ENCODE data around the gene SHC3.

SHC3 gene

DNA sequence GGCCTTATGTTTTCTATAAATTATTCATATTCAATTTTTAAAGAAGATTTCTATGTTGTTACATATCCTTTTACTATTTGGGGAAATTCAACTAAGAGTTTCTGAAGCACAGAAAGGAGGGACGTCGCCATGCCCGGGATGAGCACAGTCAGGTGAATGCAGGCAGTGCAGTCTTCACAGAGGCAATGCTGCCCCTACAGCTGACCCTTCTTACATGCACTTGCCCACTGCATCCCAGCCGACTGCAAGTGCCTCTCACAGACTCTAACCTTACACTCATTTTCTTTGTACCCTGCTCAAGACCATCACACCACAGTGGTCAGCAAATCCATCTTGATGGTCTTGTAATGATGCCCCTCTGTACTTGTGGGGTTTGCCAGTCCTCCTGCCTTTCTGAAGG is 73.8 kb downstream of the SHC3 start:
- no peak for DNase-seq

DNA sequence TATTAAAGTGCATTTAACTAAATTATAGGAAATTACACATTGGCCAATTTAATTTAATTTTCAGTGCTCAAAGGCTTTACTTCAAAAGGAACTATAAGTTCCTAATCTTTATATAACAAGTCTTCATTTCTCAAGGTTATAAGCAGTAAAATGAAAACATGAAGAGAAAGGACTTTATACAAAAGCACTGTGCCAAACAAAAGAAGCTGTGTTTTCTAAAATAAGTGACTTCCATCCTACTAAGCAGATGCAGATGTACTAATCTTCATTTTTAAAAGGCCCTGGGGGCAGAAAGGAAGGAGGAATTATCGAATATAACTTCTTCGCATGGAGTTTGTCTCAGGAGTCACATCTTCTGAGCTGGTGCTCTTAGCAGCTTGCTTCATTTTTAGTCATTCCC is 81.4 kb downstream of the SHC3 start:
- no peak for DNase-seq

DNA sequence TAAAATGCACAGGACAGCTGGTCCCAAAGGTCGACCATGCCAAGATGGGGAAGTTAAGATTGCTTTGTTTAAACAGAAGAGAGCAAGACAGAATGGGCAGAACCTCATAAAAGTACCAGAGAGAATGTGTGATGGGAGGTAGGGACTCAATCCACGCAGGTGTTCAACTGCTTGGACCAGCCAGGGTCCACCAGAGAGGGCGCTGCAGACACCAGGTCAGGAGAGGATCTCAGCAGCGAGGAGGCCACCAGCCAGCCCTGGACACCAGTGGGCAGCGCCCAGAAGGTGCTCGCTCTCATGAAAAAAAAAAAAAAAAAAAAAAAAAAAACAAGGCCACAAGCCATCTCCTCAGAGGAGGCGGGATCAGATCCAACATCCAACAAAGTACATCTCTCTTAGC is 81.8 kb downstream of the SHC3 start:
- no peak for DNase-seq

DNA sequence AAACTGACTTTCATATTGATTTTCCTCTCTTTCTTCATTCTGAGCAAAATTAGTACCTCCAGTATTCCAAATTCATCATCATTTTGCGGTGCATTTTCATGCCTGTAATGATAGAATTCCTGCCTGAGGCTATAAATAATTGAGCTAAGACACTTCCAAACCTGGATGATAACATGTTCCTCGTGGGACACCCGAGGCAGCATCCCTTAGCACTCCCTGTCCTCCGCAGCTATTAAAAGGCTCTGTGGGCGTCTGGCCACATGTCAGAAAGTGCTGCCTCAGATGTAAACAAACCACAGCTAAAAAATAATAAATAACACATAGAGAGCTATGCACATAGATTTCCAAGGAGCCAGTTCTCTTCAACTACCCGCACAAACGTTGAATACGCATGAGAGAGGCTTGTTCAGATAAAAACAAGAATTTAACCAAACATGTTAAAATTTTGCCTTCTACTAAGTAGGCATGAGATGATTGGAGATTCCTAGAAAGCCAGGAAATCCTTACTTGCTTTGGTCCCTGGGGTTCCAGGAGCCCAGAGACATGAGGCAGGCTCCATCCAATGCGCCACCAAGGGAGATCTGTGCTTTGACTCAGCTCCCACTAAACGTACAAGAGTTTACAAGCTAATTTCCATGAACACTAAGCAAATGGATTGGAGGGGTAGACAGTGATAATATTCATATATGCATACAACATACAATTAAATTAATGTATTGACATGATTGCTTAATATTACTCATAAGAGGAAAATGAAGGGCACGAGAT is 82.7 kb downstream of the SHC3 start:
- no peak for DNase-seq

DNA sequence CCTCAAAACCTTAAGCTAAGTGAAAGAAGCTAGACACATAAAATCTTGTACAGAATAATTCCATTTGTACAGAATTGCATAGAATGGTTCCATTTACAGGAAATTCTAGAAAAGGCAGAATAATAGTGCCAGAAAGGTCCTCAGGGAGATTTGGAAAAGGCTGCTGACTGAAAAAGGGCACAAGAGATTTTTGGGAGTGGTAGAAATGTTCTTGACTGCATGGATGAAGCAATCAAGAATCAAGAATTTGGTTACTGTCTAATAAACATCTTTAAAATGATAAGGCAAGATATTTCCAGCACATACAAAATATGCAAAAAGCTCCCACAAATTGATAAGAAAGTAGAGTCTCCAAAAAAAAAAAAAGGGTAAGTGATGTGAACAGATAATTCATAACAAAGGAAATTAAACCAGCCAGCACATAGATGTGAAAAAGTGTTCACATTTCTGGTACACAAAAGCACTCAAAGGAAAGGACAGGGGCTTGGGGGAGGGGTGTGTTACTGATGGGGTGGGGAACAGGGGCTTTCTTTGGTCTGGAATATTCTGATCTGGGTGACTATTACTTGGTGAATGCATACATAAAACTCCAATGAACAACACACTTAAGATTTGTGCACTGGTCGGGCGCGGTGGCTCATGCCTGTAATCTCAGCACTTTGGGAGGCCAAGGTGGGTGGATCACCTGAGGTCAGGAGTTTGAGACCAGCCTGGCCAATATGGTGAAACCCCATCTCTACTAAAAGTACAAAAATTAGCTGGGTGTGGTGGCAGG is 85.2 kb downstream of the SHC3 start:
- DNase-seq, result no peak

DNA sequence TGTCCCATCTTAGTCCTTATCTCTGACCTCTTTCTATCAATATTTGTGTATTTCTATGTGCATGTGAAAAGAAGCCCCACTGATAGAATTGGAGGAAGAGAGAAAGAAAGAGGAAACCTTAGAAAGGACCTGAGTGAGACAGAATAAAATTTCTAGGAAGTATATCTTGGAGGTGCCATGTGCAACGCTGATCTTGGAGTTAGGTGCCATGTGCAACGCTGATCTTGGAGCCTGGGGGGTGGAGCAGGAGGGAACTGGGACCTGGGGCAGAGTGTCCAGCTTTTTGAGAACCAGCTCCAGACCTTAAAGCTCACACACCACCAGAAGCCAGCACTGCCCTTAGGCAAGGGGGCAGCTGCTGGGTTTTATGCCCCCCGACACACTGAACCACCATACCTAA is 89.4 kb downstream of the SHC3 start:
- no peak for DNase-seq

DNA sequence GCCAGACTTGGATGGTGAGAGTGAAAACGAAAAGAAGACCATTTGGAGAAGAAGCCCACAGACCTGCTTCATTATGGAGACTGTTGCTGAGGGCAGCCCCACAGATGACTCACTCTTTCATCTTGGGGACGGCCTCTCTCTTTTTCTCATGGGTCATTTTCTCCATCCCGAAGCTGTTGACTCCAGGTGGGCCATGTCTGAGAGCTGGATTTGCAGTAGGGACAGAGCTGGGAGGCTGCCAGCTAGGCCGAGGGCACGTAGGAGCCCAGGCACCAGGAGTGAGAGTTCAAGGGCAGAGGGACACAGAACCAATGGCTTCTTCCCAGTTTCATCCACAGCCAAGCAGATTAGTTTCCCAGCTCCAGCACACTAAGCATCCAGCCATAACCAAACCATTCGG is 95.0 kb downstream of the SHC3 start:
- no peak for DNase-seq

DNA sequence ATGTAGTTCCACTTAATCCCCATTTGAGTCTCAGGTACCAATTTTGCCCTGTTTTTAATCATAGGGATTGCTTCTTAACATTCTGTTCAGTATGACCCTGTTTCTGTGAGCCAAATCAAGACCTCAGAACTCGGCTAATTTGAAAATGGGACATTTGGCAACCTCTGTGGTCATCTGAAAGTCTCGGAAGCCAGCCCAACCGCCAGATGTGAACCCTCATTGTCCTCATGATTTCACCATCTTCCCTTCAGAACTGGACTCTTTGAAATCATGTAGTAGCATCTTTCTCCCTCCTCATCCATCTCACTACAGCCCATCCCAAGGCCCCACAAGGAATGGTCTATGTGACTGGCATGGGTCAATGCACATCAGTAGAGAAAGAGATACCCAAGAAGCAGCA is 98.4 kb downstream of the SHC3 start:
- no peak for DNase-seq

DNA sequence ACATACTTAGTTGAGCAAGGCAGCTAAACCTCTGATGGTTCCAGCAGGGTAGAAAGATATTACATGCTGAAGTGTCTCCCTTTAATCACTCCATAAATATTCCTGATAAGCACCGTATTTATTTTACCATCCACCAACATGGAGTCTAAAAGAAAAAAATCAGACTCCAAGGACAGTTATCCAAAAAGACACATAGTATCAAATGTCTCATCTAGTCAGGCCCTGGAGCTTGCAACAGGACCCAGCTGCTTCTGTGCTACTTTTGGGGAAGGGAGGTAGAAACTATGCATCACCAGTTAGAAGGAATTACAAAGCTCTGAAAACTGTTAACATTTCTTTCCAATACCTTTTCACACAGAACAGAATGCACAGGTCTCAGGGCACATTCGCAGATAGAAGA is 99.2 kb downstream of the SHC3 start:
- DNase-seq, result no peak

DNA sequence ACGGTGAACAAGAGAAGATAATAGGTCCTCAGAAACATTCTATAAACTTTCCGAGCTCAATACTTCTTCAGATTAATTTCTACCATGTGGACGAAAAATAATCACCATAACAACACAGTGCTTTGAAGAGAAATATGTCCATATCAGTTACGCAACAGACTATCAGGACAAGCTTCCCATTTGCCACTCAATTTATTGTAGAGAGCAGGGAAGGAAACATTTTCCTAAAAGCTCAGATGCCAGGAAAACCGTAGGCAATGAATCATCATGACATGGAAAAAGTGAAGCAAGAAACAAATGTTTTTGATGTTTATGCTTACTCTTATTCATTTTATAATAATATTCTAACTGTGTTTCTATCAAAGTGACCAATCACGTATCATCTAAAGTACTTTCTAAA is 99.8 kb downstream of the SHC3 start:
- DNase-seq, result no peak

DNA sequence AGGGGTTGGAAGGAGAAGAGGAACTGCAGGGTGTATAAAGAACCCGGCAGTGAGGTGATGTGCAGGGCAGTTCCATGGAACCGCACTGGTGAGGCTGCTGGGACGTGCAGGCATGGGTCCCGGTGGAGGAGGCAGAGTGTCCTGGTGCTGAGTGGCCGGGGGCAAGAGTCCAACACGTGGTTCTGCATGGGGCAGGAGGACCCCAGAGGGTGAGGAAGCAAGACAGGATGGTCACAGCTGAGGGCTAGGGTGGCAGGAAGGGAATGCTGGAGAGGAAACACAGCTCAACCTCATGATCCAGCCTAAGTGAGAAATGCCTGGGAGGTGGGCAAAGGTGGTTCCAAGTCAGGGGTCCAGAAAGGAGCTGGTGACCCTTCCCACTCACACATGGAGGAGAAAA is 100.2 kb downstream of the SHC3 start:
- DNase-seq, result no peak

DNA sequence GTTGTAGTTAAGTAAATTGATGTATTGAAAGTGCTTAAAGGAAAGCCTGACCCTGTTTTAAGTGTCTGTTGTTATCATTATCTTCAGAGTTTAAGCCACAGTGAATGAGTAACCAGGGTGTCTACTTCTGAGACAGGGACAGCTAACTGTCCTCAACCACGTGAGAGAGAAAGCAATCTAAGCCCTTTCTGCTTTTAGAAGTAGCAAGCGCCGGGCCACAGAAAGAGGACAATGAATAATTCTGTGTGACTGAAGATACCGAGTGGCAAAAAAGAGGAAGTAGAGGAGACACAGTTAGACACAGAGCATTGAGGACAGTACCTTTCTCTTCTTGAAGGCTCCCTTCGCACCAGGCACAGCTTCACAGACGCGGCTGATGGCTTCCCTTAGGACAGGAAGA is 101.1 kb downstream of the SHC3 start:
- DNase-seq, result no peak

DNA sequence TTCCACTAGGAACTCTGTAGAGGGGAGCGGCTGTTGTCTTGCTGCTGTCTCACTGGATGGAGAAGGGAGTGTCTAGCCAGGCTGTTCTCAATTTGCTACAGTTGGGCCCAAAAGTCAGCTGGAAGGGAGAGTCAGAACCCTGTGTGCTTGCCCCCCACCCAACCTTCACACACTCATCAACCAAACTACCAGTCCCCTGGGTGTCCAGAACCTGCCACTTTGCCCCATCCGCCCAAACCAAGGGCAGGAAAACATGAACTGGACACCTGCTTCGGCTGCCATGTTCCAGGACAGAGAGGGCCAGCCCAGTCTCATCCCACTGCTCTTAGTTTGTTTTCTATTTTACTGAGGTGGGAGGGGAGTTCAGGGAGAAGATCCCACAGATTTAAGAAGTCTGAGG is 105.2 kb downstream of the SHC3 start:
- no peak for DNase-seq

DNA sequence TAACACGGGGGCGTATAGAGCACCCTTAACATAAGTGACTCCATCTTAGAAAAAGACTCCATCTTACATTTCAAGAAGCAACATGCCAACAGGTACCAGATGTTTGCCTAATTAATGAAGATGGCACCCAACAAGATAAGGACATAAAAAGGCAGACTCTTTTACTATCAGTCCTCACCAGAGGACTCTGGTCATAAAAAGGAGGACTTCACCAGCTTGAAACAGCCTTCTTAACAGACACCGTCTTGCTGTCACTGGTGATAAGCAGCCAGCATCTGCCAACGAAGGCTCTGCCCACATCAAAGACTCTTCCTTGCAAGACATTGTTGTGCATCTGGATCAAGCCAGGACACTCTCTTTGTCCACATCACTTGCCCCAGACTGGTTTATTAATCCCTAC is 107.0 kb downstream of the SHC3 start:
- no peak for DNase-seq

DNA sequence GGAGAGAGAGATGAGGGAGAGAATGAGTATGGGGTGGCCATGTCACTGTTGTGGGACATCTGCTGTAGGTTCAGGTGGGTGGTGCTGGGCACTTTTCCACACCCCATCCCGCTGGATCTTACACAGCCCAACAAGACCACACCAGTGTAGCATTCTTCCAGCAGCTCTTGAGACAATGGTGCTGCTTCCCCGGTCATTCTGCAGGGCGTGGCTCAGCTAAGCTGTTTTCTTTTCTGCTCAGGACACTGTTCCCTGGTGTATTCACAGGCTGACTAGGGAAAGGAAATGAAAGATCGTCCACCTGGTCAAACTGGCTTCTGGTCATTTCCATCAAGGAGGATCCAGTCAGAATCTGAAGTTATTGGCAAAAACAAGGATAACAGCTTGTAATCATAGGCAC is 111.8 kb downstream of the SHC3 start:
- DNase-seq, result no peak

DNA sequence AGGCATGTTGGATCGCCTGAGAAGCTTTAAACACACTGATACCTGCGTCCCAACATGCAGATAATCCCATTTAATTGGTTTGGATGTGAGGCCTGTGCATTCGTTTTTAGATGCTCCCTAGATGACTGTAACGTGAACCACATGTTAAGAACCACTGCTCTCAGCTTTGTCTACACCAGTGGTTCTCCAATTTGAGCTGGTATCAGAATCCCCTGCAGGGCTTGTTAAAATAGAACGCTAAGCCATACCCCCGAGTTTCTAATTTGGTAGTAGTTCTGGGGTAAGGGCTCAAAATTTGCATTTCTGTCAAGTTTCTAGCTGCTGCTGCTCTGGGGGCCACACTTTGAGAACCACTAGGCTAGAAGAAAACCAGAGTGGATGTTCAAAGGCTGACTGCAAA is 112.7 kb downstream of the SHC3 start:
- no peak for DNase-seq

DNA sequence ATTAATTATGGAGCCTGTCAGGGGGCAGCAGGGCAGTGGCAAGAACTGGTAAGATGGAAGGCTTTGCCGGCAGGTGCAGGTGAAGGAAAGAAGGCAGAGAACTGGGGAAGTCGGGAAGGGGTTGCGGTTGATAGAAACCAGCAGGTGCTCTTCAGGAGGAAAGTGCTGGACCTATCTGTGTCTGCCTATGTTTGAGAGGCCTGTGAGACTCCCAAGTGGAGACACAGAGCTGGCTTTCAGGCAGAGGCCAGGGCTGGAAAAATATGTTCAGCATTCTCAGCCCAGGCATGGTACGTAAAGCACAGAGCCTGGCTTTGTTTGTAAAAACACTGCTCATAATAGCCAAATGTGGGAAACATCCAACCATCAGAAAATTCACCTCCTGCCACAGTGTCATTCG is 117.8 kb downstream of the SHC3 start:
- DNase-seq, result no peak

DNA sequence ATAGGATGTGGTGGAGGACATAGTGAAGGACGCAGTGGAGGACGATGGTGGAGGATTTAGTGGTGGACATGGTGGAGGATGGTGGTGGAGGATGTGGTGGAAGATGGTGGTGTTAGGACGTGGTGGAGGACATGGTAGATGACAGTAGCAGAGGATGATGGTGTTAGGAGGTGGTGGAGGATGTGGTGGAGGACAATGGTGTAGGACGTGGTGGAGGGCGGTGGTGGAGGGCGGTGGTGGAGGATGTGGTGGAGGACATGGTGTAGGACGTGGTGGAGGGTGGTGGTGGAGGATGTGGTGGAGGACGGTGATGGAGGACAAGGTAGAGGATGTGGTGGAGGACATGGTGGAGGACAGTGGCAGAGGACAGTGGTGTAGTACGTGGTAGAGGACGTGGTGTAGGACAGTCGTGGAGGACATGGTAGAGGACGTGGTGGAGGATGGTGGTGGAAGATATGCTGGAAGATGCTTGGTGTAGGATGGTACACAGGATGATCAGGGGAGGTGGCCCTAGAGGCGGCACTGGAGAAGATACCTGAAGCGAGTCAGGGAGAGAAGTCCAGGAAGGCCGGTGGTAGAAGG is 118.6 kb downstream of the SHC3 start:
- DNase-seq, result no peak

DNA sequence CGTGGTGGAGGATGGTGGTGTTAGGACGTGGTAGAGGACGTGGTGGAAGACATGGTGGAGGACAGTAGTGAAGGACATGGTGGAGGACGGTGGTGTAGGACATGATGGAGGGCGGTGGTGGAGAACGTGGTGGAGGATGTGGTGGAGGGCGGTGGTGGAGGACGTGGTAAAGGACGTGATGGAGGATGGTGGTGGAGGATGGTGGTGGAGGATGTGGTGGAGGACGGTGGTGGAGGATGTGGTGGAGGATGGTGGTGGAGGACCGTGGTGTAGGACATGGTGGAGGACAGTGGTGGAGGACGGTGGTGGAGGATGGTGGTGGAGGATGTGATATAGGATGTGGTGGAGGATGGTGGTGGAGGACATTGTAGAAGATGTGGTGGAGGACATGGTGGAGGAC is 119.7 kb downstream of the SHC3 start:
- DNase-seq, result no peak

DNA sequence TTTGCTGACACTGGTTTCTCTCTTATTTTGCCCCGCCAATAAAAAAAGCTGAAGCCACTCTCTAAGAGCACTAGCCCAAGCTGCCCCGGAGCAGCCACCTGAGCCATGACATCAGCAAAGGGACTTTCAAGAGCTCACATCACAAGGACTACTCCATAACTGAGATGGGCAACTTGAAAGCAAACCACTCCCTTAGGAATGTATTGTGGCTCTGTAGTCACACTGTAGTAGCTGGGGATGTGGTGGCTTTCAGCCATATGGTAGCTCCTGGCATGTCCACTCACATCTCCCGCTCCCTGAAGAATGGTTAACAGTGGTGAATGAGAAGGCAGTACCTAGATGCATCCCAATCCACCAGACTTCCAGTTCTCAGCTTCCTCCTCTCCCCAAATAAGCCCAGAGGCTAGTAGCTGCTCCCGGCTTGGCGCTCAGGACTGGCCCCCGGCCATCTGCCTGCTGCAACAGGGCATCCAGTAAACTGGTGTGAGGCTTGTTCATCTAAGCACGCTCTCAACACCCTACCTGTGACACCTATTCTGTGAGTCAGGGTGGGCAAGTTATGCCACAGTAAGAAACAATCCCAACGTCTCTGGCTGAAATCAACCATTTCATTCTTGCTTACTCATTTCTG is 123.6 kb downstream of the SHC3 start:
- no peak for DNase-seq

DNA sequence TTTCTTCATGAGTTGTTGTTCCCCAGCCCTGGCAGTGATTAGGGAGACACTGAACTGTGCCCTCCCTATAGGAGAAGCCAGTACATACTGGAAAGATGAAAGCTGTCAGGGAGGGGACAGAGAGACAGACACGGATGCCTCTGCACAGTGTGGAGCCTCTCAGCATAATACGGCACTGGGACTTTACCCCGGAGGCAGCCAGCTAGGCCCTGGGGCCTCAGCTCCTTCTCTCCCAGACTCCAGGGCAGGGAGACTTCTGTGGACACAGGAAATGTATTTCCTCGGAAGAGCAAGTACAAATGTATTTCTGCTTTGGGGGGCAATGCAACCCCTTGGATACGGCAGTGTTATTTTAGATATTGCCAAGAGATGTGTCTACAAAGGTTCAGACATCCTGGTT is 125.3 kb downstream of the SHC3 start:
- no peak for DNase-seq

DNA sequence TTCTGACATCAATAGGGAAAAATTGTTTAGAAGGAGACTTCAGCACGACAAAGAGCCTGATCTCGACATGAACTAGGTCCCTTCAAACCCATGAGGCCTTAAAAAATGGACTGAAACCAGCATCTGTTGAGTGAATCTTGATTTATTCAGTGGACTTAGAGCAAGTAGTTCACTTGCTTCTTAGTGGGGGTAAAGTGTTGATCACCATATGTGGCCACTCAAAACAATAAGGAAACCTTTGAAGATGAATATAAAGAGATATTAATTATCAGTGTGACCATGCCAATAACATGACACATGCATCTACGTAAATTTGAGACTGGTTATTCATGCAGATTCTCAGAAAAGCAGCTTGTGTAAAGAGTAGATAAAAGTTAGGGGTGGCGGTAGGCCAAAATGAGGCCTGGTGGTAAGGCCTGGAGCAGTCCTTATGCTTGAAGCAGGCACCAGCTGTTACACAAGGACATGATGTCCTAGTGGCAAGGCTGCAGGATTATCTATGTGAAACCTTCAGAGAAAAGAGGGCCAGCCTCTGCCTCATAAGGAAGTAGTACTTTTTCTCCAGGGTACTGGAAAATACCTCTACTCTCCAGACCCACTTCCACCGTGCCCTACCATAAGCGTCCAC is 126.0 kb downstream of the SHC3 start:
- DNase-seq, result no peak

DNA sequence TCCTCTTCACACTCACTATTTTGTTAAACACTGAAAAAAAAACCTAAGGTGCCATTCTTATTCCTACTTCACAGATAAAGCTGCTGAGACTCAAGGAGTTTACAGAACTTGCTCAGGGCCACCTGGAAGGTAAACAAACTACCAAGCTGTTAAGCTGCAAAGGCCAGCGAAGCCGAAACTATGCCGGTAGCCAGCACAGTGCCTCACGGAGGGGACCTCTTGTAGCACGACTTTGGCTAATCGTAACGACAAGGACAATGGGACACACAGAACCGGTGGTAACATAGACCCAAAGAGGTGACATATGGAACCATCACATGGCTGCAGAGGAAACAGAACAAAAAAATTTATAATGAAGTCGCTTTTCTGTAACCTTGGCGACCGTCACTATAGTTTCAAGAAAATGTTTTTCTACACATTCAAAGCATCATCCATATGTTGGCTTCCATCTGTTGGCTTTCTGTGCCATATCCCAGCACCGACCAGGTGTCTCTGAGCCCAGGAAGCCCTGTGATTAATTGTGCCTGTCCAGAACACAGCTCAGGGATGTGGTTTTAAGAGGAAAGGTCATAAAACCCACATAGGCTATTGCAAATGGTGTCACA is 127.1 kb downstream of the SHC3 start:
- no peak for DNase-seq

All from activated CD8-positive, alpha-beta memory T cell treated with anti-CD3 and anti-CD28 coated beads, Interleukin-2, amount 50 U/mL, for 48 hours (primary cell).